DND-41 (cell line): ENCODE data around the gene PTOV1.

Source experiments
- CTCF ChIP-seq: IDR thresholded peaks from 2 replicates; pipeline ENCODE4 v1.5.1; 2012; ENCODE audit warnings: borderline replicate concordance, low read length, moderate library complexity, mild to moderate bottlenecking; ENCODE audit not compliant: poor library complexity, severe bottlenecking; ENCODE audit errors: extremely low read depth
- EZH2 ChIP-seq: IDR thresholded peaks from 3 replicates; pipeline ENCODE4 v1.6.1; 2012; ENCODE audit warnings: borderline replicate concordance, low read depth, mild to moderate bottlenecking, moderate library complexity, low read length, inconsistent platforms; ENCODE audit not compliant: severe bottlenecking

- TF ChIP-seq CTCF (no peak), EZH2 (no peak)
Measured at GRCh38 chr19:49846408-49846807, 4.6 kb upstream of the PTOV1 start.
